GM19455 (cell line): Measurements from ENCODE around the gene LENG8.
"Not testable (repeated sequence)": the region's sequence is repeated elsewhere in the genome, so short reads cannot be mapped to it uniquely, and the experiment has no call there.

Source experiments
- ATAC-seq: cut with Tn5 transposase; IDR thresholded peaks from one replicate; pipeline ENCODE4 v1.9.1; 2021; ENCODE audit not compliant: unreplicated experiment

The LENG8 gene

GRCh38 chr19:54439174-54439851, 9.7 kb upstream of the LENG8 start:
- no peak for ATAC-seq

- no peak for ATAC-seq
Measured at GRCh38 chr19:54440641-54441040, 8.4 kb upstream of the LENG8 start.

- no peak for ATAC-seq
Measured at GRCh38 chr19:54444737-54445136, 4.3 kb upstream of the LENG8 start.

- ATAC-seq = not testable (repeated sequence)
Measured at GRCh38 chr19:54446349-54446748, 2.6 kb upstream of the LENG8 start.

GRCh38 chr19:54448040-54448773, 792 bp upstream of the LENG8 start:
- no peak for ATAC-seq

- ATAC-seq = no peak
Measured at GRCh38 chr19:54449701-54450069, 686 bp downstream of the LENG8 start.

GRCh38 chr19:54451331-54451871, 2.4 kb downstream of the LENG8 start:
- no peak for ATAC-seq

- ATAC-seq = no peak
Measured at GRCh38 chr19:54451997-54452396, 3.0 kb downstream of the LENG8 start.

- ATAC-seq = no peak
Measured at GRCh38 chr19:54452626-54453025, 3.6 kb downstream of the LENG8 start.

GRCh38 chr19:54453921-54454780, 5.2 kb downstream of the LENG8 start:
- ATAC-seq = no peak

DNA sequence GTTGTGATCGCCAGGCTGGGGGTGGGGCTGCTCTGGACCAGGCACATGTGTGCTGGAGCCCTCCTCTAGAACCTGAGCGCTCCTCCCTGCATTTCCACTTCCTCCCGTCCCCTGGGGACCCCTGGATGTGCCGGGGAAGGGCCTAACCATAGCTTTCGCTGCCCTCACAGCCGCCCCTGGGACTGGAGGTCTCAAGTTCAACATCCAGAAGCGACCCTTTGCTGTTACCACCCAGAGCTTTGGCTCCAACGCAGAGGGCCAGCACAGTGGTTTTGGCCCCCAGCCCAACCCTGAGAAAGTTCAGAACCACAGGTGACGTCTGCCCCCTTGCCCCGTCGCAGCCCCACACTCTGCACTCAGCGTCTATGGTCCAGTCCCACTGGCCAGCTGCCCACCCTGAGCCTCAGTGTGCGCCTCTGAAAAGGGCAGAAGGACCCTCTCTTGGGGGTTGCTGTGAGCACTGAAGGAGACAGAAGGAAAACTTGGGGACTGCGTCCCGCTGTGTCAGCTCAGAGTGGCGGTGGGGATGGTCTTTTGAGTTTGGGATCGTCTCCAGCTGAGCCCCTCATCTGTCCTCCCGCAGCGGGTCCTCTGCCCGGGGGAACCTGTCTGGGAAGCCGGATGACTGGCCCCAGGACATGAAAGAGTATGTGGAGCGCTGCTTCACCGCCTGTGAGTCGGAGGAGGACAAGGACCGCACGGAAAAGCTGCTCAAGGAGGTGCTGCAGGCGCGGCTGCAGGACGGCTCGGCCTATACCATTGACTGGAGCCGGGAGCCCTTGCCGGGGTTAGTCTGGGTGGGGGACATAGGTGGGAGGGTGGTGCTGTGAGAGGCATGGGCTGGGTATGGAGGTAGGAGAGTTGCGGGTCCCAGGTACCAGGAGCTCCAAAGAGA, 6.0 kb downstream of the LENG8 start:
- ATAC-seq = no peak

DNA sequence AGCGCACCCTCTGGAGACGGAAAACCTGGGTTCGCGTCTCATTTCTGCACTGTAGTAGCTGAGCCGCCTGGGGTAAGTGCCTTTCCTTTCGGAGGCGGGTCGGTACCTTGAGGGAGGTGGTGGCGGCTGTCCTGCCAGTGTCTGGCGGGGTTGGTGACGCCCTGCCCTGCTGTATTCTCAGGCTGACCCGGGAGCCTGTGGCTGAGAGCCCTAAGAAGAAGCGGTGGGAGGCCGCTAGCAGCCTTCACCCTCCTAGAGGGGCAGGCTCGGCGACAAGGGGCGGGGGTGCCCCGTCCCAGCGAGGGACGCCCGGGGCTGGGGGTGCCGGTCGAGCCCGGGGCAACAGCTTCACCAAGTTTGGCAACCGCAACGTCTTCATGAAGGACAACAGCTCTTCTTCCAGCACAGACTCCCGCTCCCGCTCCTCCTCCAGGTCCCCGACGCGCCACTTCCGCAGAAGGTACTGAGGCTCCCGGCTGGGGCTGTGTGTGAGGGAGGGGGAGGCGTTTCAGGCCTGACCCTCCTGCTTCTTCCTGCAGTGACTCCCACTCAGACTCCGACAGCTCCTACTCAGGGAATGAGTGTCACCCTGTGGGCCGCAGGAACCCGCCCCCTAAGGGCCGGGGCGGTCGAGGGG, 6.9 kb downstream of the LENG8 start:
- no peak for ATAC-seq

DNA sequence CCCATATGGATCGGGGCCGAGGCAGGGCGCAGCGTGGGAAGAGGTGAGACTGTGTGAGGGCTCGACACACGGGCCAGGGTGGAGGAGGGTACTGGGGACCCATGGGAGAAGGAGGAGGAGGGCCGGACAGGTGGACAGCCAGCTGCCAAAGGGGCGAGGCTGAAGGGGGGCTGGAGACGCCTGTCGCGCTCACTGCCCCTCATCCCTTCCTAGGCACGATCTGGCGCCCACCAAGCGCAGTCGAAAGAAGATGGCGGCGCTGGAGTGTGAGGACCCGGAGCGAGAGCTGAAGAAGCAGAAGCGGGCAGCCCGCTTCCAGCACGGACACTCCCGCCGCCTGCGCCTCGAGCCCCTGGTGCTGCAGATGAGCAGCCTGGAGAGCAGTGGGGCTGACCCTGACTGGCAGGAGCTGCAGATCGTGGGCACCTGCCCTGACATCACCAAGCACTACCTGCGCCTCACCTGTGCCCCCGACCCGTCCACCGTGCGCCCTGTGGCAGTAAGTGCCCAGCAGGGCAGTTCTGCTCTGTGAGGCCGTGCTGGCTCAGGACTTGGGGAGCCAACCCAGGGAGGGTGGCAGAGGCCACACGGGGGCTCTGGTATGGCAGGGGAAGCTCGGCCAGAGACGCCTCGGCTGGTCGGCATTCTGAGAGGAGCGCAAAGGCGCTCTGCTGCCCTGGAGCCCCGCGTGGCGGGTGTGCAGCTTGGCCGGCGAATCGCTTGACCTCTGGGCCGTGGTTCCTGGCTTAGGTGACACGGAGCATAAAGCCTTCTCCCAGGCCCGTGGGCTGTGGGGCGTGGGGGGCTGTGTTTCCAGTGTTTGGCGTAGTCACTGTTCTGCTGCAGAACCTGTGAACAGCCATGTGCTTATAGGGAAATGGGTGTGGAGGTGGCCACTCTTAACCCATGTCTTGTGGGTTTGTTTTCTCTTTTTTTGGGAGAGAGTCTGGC, 7.7 kb downstream of the LENG8 start:
- no peak for ATAC-seq

GRCh38 chr19:54457773-54458647, 9.0 kb downstream of the LENG8 start:
- no peak for ATAC-seq

DNA sequence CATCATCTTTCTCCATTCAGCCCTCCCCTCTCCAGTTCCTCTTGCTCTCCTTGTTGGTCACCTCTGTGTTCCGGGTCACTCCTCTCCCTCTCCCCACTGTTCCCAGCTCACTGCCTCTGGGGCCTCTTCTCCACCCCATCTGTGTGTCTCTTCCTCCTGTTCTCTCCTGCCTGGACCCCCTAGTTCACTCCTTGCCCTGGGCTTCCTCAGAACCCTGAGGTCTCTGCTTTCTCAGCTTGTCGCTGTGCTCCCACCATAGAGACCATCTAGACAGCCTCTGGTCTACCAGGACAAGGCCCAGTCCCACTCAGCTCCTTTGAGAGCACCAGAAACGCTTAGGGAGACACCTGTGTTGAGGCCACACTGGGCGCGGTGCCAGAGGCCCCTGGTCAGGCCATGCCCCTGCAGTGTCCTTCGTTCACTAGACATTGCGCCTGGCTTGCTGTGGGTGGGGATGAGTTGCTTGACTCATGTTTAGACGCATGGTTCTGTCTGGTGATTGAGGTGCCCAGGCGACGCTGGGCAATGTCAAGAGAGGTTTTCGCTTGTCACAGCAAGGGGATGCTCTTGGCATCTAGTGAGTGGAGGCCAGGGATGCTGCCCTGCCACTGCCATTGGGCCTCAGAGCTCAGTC, 9.8 kb downstream of the LENG8 start:
- ATAC-seq = no peak

- no peak for ATAC-seq
Measured at GRCh38 chr19:54459282-54460229, 10.6 kb downstream of the LENG8 start.
